NCI-H510A (cell line): ENCODE measurements around the gene URB1.
"Not testable (repeated sequence)": the region's sequence is repeated elsewhere in the genome, so short reads cannot be mapped to it uniquely, and the experiment has no call there.

Experiments used
- DNase-seq: peaks from one replicate; lab custom pipeline; 2025; lab: John Stamatoyannopoulos, UW

URB1 gene

GRCh38 chr21:32320059-32320458, 72.8 kb downstream of the URB1 start:
- DNase-seq, result no peak

DNA sequence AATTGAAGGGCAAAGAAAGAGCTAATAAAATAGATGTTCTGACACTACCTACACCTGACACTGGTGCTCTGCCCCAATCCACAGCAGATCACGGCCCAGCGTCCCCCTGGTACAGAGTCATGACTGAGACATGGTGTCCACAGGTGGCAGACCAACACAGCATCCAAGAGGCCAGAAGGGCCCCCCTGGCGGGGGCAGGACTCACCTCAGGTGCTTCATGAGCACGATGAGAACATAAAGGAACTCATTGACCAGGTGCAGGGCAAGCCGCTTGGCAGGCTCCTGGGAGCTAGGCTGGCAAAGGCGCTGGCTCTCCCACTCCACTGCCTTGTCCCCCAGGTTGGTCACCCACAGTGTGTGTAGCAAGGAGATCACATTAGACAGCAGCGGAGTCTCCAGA, 73.8 kb downstream of the URB1 start:
- no peak for DNase-seq

- no peak for DNase-seq
Observed at GRCh38 chr21:32317726-32318125, 75.1 kb downstream of the URB1 start.

DNA sequence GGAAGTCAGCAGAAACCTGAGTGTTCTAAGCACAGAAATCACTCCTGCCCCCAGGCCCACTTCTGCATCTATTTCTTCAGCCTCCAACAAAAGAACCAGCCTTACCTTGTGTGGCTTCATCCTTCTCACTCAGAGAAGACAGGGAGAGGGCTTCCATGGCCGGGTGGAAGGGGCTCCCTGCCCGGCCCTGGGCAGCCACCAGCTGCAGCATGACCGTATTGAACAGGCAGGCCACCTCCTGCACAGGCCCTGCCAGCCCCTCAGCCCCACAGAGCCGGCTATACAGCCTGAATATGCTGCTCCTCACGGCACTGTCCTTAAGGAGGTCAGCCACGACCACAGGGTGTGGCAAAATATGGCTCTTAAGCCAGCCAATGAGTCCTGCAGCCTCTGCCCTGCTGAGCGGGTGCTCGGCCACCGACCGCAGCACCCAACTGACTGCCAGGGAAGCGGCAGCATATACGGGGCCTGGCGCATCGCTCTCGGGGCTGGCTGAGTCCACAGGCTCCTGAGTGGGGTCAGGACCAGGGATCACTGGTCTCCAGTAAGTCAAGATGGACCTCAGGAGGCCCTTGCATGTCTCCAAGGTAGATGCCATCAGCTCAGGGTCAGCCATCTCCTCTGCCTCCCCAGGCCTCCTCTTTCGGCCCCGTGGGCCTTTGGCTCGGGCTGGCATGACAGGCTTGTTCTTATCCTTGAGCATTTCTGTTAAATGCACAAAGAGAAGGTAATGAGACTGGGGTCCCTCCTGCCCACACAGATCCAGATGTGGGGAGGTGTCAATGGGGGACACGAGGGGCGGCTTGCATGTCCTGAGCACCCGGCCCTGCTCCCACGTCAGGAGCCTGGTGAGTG, 76.2 kb downstream of the URB1 start:
- DNase-seq, result no peak

- DNase-seq, result no peak
Observed at GRCh38 chr21:32315511-32316281, 77.1 kb downstream of the URB1 start.

- DNase-seq, result no peak
Observed at GRCh38 chr21:32314806-32315205, 78.0 kb downstream of the URB1 start.

GRCh38 chr21:32312976-32313375, 79.8 kb downstream of the URB1 start:
- DNase-seq, result no peak

GRCh38 chr21:32312326-32312725, 80.5 kb downstream of the URB1 start:
- DNase-seq, result no peak

DNA sequence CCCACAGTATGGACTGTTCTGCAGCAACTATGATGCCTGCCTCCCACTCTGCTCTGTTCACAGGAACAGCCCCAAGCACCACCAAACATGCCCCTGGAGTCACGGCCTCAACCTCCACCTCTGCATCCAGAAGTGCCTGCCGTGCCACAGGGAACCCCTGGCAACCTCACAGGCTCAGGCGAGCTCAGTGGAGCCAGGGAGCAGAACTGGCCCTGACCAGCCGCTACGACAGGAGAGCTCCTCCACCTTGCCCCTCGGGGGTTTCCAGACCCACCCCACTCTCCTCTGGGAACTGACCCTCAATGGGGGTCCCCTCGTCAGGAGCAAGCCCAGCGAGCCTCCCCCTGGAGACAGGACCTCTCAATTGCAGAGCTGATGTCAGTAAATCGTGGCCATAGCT, 81.2 kb downstream of the URB1 start:
- DNase-seq, result no peak

- DNase-seq, result not testable (repeated sequence)
Observed at GRCh38 chr21:32310976-32311375, 81.8 kb downstream of the URB1 start.

DNA sequence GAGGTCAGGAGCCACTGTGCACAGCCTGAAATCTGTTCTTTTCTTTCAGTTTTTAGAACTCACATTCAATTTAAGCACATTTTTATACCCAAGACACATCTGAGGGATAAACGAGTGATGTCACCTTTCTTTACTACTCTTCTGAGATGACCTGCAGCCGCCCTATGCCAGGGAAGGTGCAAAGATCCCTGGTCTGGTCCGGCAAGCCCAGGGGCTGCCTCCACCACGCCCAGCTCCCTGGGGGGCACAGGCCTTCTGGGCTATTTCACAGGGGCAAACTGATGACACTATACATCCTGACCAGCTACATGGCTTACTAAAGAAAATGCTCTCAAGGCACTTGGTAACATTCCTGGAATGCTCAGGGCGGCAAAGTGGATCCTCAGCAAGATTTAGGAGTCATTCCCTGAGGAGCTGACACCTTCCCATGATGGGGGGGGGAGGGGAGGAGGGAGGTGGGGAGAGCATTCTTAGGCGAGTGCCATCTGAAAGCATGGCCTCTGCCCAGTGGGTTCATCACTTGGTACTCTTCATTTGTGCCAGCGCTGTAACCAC, 82.8 kb downstream of the URB1 start:
- no peak for DNase-seq

GRCh38 chr21:32308696-32309095, 84.1 kb downstream of the URB1 start:
- DNase-seq, result no peak

DNA sequence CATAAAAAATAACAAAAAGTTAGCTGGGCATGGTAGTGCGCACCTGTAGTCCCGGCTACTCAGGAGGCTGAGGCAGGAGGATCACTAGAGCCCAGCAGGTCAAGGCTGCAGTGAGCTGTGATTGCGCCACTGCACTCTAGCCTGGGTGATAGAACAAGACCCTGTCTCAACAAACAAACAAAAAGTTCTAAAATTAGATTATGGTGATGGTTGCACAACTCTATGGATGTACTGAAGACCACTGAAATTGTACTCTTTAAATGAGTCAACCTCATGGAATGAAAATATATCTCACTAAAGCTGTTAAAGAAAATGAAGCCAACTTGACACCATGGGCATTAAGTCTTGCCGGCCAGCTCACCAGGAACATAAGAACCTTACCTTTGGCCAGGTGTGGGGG, 85.1 kb downstream of the URB1 start:
- no peak for DNase-seq

DNA sequence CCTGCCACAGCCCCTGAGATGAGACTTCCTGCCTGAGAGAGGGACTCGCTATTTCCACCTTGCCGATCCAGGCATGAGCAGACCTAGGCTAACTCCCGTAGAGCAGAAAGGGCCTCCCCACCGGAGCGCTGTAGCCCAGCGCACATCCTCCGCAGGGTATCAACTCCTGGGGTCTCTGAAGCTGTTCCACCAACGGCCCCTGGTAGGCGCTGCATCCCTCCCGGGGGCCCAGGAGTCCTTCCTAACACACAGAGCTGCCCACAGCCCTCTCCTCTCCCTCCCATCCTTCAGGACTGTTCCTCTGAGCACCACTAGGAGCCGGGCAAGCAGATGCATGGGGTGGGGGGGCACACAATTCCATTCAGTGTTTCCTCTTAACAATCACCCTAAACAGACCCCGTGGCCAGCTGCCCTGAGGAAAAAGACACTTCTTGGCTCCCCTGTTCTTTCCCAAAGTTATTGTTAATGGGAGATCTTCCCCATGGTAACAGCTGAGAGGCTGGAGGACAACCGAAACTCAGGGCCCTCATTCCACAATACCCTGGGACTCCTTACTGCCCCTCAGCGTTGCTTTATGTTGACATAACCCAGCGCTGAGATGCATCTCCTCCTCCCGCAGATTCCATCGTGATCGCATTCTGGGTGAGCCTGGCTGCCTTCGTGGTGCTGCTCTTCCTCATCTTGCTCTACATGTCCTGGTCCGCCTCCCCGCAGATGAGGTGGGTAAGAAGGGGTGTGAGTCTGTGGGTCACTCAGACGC, 86.6 kb downstream of the URB1 start:
- DNase-seq, result no peak

GRCh38 chr21:32304998-32305397, 87.8 kb downstream of the URB1 start:
- no peak for DNase-seq

- no peak for DNase-seq
Observed at GRCh38 chr21:32303385-32303784, 89.4 kb downstream of the URB1 start.

- no peak for DNase-seq
Observed at GRCh38 chr21:32302560-32302959, 90.3 kb downstream of the URB1 start.

GRCh38 chr21:32301596-32301995, 91.2 kb downstream of the URB1 start:
- no peak for DNase-seq

DNA sequence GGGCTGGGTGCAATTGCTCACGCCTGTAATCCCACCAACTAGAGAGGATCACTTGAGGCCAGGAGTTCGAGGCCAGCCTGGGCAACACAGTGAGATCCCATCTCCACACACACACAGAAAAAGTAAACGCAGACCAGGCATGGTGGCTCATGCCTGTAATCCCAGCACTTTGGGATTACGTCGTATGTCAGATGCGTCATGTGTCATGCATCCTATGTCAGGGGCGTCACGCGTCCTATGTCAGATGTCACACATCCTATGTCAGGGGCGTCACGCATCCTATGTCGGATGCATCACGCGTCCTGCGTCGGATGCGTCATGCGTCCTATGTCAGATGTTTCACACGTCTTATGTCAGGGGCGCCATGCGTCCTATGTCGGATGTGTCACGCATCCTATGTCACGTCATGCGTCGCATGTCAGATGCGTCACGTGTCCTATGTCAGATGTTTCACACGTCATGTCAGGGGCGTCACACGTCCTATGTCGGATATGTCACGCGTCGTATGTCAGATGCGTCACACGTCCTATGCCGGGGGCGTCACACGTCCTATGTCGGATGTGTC, 92.6 kb downstream of the URB1 start:
- DNase-seq, result no peak

DNA sequence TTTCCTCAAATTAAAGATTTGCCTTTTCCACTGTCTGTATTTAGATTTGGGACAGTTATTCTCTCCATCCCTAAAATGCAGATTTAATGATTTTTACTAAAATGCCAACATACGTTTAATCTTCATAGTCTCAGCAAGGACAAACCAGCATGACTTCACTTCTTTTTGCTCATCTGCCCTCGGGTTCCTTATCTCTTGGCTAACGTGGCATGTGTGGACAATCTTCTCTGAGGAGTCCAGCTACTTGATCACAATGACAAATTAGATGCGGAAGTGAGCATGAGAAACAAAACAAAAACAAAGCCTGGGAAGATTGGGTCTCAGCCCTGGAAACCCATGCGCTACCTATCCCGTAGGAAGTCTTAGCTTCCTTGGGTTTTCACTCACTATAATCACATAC, 93.1 kb downstream of the URB1 start:
- DNase-seq, result no peak

DNA sequence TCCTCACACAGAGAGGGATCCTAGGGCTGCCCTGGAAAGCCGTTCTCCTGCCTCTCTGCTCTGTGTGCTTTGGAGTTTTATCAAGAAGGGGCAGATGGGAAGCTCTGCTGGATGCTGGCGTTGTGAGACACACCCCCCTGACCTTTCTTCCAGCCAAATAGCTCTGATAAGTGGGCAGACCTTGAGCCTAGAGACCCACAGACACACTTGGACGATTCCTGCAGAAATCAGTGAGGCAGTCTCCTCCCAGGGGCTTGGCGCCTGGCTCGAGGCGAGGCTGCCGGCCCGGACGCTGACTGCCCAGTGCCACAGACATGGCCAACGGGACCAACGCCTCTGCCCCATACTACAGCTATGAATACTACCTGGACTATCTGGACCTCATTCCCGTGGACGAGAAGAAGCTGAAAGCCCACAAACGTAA, 94.1 kb downstream of the URB1 start, which contains the start of gene MRAP:
Gene MRAP (plus strand): TSS at position 198 of the 424 bp plus-strand sequence. CDS start 117 bp downstream, at position 315.
- DNase-seq, result no peak

GRCh38 chr21:32298148-32298559, 94.7 kb downstream of the URB1 start:
- DNase-seq, result no peak
